MCF 10A (cell line): ENCODE measurements around the gene SH3RF2. TPM values are rescaled to one million over a fixed set of nuclear protein-coding genes. Genes with fewer than 3 reads are reported as not detected.

Experiments
- BruUV-seq: library from RNA; stranded (reverse); fragments of 400-500 nt; replicated peaks from 2 replicates; lab custom pipeline; 2021; lab: Mats Ljungman, UMichigan
- CTCF ChIA-PET: fragments of 300-600 bp; sonication (Branson Sonifier 250); formaldehyde crosslinking; extraction: SDS; loops from one replicate; lab custom pipeline; 2021; ENCODE audit warnings: antibody characterized with exemption, inconsistent platforms; lab: Yijun Ruan, JAX
- POLR2A ChIA-PET: fragments of 300-600, 350-650 bp; sonication (Branson Sonifier 250); formaldehyde crosslinking; extraction: SDS; loops from one replicate; lab custom pipeline; 2020; ENCODE audit warnings: antibody characterized with exemption, inconsistent platforms; lab: Yijun Ruan, JAX
- DNase-seq: peaks from one replicate; pipeline ENCODE4 v3.0.0-alpha.2; 2018; ENCODE audit not compliant: unreplicated experiment
- H3K27ac Mint-ChIP-seq: one replicate; pipeline ENCODE4 v1.8.0; 2022; ENCODE audit warnings: mild to moderate bottlenecking, low read depth, mixed read lengths; ENCODE audit not compliant: unreplicated experiment
- H3K27me3 Mint-ChIP-seq: one replicate; pipeline ENCODE4 v1.8.0; 2022; ENCODE audit warnings: mixed read lengths; ENCODE audit not compliant: insufficient read depth, unreplicated experiment
- H3K36me3 Mint-ChIP-seq: one replicate; pipeline ENCODE4 v1.8.0; 2022; ENCODE audit warnings: mild to moderate bottlenecking, moderate library complexity, mixed read lengths; ENCODE audit not compliant: insufficient read depth, unreplicated experiment
- H3K4me1 Mint-ChIP-seq: one replicate; pipeline ENCODE4 v1.8.0; 2022; ENCODE audit warnings: mixed read lengths; ENCODE audit not compliant: insufficient read depth, unreplicated experiment
- H3K4me3 Mint-ChIP-seq: one replicate; pipeline ENCODE4 v1.8.0; 2022; ENCODE audit warnings: mild to moderate bottlenecking, moderate library complexity, mixed read lengths; ENCODE audit not compliant: unreplicated experiment
- H3K9me3 Mint-ChIP-seq: one replicate; pipeline ENCODE4 v1.8.0; 2022; ENCODE audit warnings: mixed read lengths; ENCODE audit not compliant: unreplicated experiment
- CTCF ChIP-seq: fragments of 200-600 bp; IDR thresholded peaks from one replicate; pipeline ENCODE4 v1.8.0; 2022; ENCODE audit warnings: antibody characterized with exemption, mild to moderate bottlenecking; ENCODE audit not compliant: unreplicated experiment
- intact Hi-C: fragments of 100-400 bp; cut with micrococcal nuclease; formaldehyde crosslinking; loops from 2 replicates; pipeline ENCODE4 v1.14.1; 2022
- total RNA-seq: library from RNA; stranded (reverse); gene quantifications from 2 replicates; pipeline ENCODE4 v1.2.3, GENCODE V29; 2022

The SH3RF2 gene
- total RNA-seq, 1 experiment from 2014 or later = 29.6 TPM

DNA sequence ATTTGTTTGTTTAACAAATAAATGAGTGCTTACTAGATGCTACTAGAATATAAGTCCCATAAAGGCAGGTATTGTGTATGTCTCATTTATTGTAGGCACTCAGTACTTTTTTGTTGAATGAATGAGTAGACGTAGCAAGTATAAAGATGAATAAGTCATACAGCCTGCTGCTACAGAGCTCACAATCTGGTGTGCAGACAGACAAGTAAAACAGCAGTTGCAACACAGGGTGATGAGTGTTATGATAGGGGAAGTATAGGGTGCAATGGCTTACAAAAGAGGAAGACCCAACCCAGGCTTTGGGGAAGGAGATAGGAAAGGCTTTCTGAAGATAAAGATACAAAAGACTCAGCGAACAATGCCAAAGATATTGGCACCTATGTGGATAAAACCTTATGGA, 47.7 kb downstream of the SH3RF2 start:
- Mint-ChIP-seq H3K27me3 (no peaks in the 10 kb centered on the region), H3K4me1 (no peaks in the 10 kb centered on the region), H3K4me3 (no peak overlapping the region), H3K36me3 (peaks cover 11% of the 10 kb centered on the region), H3K27ac (no peak overlapping the region), H3K9me3 (no peaks in the 10 kb centered on the region)
- DNase-seq = no peak
- ChIA-PET CTCF (interaction anchor here (1.6 kb wide), 1 partner anchor 8 kb away, joined by 5 read pairs; no protein-coding TSS in a partner anchor), POLR2A (interaction anchor here (1.1 kb wide), 1 partner anchor 46 kb away, joined by 3 read pairs; no protein-coding TSS in a partner anchor)
- intact Hi-C loops = no loop called here
- no peak for TF ChIP-seq CTCF
- BruUV-seq = no TSS peak

DNA sequence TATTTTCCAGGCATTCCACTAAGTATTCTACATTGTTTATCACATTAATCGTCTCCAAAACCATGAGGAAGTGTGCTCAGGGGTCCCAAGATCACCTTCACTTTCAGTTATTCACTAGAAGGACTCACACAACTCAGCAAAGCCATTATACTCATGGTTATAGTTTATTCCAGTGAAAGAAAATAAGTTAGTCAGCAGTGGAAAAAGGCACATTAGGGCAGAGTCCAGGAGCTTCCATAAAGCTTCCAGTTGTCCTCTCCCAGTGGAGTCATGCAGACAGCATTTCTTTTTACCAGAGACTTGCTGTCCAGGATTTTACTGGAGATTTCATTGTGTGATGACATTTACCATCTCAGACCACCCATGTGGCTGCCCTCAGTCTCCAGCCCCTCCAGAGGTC, 51.5 kb downstream of the SH3RF2 start:
- no TSS peak for BruUV-seq
- H3K27me3 Mint-ChIP-seq = no peaks in the 10 kb centered on the region
- POLR2A ChIA-PET = interaction anchor here (1.8 kb wide), 1 partner anchor 11 kb away, joined by 6 read pairs; no protein-coding TSS in a partner anchor
- H3K36me3 Mint-ChIP-seq = peaks cover 19% of the 10 kb centered on the region
- H3K27ac Mint-ChIP-seq = no peak overlapping the region
- intact Hi-C loops = no loop called here
- no peak for DNase-seq
- H3K4me3 Mint-ChIP-seq = no peak overlapping the region
- peaks cover 8% of the 10 kb centered on the region for H3K9me3 Mint-ChIP-seq
- no peak for TF ChIP-seq CTCF
- CTCF ChIA-PET = interaction anchor here (0.5 to 1.7 kb wide), 5 partner anchors 10 to 162 kb away, joined by 3 to 6 read pairs (median 4); no protein-coding TSS in a partner anchor
- no peaks in the 10 kb centered on the region for H3K4me1 Mint-ChIP-seq

- H3K27ac Mint-ChIP-seq = no peak overlapping the region
- DNase-seq = no peak
- CTCF ChIA-PET = interaction anchor here (1.1 to 1.3 kb wide), 3 partner anchors 12 to 101 kb away, joined by 3 to 5 read pairs (median 3); no protein-coding TSS in a partner anchor
These were observed 52.6 kb downstream of the SH3RF2 start for GRCh38 chr5:145988993-145989392.

More at GRCh38 chr5:145988993-145989392, 52.6 kb downstream of the SH3RF2 start:
- TF ChIP-seq CTCF = no peak
- no TSS peak for BruUV-seq
- Mint-ChIP-seq H3K4me1 (no peaks in the 10 kb centered on the region), H3K27me3 (no peaks in the 10 kb centered on the region), H3K4me3 (no peak overlapping the region), H3K9me3 (peaks cover 13% of the 10 kb centered on the region), H3K36me3 (peaks cover 17% of the 10 kb centered on the region)
- POLR2A ChIA-PET = interaction anchor here (1.0 kb wide), 1 partner anchor 35 kb away, joined by 3 read pairs; no protein-coding TSS in a partner anchor
- intact Hi-C loops = no loop called here
